Mesendoderm (in vitro differentiated cells): ENCODE results near the gene OR2K2.

Experiments used
- DNase-seq: peaks from one replicate; pipeline ENCODE4 v3.0.0; 2013
- H2AK5ac ChIP-seq: 2 replicates; pipeline ENCODE4 v1.6.1; 2013; ENCODE audit warnings: low read length, inconsistent platforms
- H2BK120ac ChIP-seq: 2 replicates; pipeline ENCODE4 v1.6.1; 2013; ENCODE audit warnings: low read depth, mild to moderate bottlenecking, low read length, moderate library complexity, mixed read lengths
- H2BK15ac ChIP-seq: replicated peaks from 2 replicates; pipeline ENCODE4 v1.6.1; 2013; ENCODE audit warnings: low read depth, mild to moderate bottlenecking, moderate library complexity
- H2BK5ac ChIP-seq: 2 replicates; pipeline ENCODE4 v1.6.1; 2013; ENCODE audit warnings: low read length, inconsistent platforms
- H3K18ac ChIP-seq: 2 replicates; pipeline ENCODE4 v1.6.1; 2013; ENCODE audit warnings: mild to moderate bottlenecking, low read length, mixed read lengths
- H3K23ac ChIP-seq: one replicate; pipeline ENCODE4 v1.6.1; 2013; ENCODE audit warnings: low read length
- H3K27ac ChIP-seq: 2 replicates; pipeline ENCODE4 v1.5.1; 2013; ENCODE audit warnings: low read depth, mild to moderate bottlenecking, inconsistent platforms, low read length, moderate library complexity
- H3K27me3 ChIP-seq: 2 replicates; pipeline ENCODE4 v1.6.1; 2013; ENCODE audit warnings: low read length, control low read depth, mild to moderate bottlenecking, inconsistent platforms; ENCODE audit not compliant: insufficient read depth, poor library complexity
- H3K36me3 ChIP-seq: 2 replicates; pipeline ENCODE4 v1.6.1; 2013; ENCODE audit warnings: low read length, inconsistent platforms; ENCODE audit not compliant: control insufficient read depth, insufficient read depth
- H3K4ac ChIP-seq: one replicate; pipeline ENCODE4 v1.6.1; 2013; ENCODE audit warnings: low read depth, mild to moderate bottlenecking, low read length, moderate library complexity
- H3K4me1 ChIP-seq: 2 replicates; pipeline ENCODE4 v1.6.1; 2013; ENCODE audit warnings: low read depth, low read length, inconsistent platforms; ENCODE audit not compliant: control insufficient read depth
- H3K4me2 ChIP-seq: 2 replicates; pipeline ENCODE4 v1.6.1; 2013; ENCODE audit warnings: low read length
- H3K4me3 ChIP-seq: 2 replicates; pipeline ENCODE4 v1.5.1; 2013; ENCODE audit warnings: mild to moderate bottlenecking, low read length
- H3K56ac ChIP-seq: one replicate; pipeline ENCODE4 v1.6.1; 2013; ENCODE audit warnings: low read length
- H3K79me1 ChIP-seq: 2 replicates; pipeline ENCODE4 v1.6.1; 2013; ENCODE audit warnings: low read length, inconsistent platforms
- H3K79me2 ChIP-seq: 2 replicates; pipeline ENCODE4 v1.6.1; 2013; ENCODE audit warnings: mild to moderate bottlenecking, low read length; ENCODE audit not compliant: control insufficient read depth, insufficient read depth
- H3K9ac ChIP-seq: 2 replicates; pipeline ENCODE4 v1.6.1; 2013; ENCODE audit warnings: low read length, inconsistent platforms
- H4K5ac ChIP-seq: one replicate; pipeline ENCODE4 v1.6.1; 2013; ENCODE audit warnings: low read length
- H4K8ac ChIP-seq: one replicate; pipeline ENCODE4 v1.6.1; 2013; ENCODE audit warnings: low read depth, mild to moderate bottlenecking, control low read depth, low read length, moderate library complexity
- WGBS: extraction: QIAGEN DNeasy Blood & Tissue Kit; methylation state at CpG from one replicate; pipeline ENCODE4 v1.1.7; 2013; ENCODE audit warnings: low lambda C conversion rate, missing lambda C conversion rate; ENCODE audit not compliant: insufficient coverage; ENCODE audit errors: extremely low coverage; 5-methylcytosine and 5-hydroxymethylcytosine counted together

The OR2K2 gene

GRCh38 chr9:111297066-111297824 lies 32.8 kb downstream of the OR2K2 start:
- Histone ChIP-seq H3K79me2 (no peaks in the 10 kb centered on the region), H2BK5ac (no peak overlapping the region), H3K56ac (no peak overlapping the region), H3K4ac (no peak overlapping the region), H4K5ac (no peak overlapping the region), H3K79me1 (no peaks in the 10 kb centered on the region), H2BK15ac (no peak overlapping the region), H3K23ac (no peak overlapping the region), H3K27ac (no peak overlapping the region), H3K9ac (no peak overlapping the region), H4K8ac (no peak overlapping the region), H3K18ac (no peak overlapping the region), H2AK5ac (no peak overlapping the region), H3K4me2 (no peak overlapping the region), H3K27me3 (no peaks in the 10 kb centered on the region), H3K4me3 (no peak overlapping the region), H2BK120ac (no peak overlapping the region), H3K36me3 (no peaks in the 10 kb centered on the region), H3K4me1 (no peaks in the 10 kb centered on the region)
- WGBS = no CpG with 5 or more reads among the region's 2 CpGs
- no peak for DNase-seq

DNA sequence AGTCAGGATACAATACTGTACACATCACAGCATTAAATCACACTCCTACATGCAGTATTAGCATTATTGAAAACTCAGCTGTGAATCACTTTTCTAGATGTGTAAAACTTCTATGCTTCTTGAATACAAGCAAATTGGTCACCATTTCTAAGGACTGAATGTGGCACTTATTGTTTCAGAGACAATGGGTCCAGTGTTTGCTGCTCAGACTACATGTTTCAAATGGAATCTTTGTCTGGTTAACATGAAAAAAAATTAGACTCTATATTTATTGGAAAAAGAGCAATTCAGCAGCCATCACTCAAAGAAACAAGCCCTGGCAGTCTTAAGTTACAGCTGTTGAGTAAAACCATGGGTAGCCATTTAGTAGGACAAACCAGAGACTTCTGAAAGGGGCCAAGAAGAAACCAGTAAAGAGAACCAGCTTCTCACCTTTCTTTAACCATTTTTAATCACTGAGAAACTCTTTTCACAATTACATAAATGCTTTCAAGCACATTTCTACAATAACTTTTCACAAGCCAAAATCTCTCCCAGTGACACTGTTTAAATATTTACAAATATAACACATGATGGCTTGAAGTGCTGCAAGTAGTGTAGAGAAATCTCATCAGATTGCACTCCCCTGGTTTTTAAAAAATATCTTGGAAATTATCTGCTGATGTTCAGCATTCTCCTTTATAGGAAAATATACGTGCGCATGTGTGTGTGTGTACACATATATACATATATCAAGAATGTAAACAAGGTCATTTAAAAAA lies 35.2 kb downstream of the OR2K2 start:
- no peak for DNase-seq
- Histone ChIP-seq H3K27ac (no peak overlapping the region), H4K8ac (no peak overlapping the region), H2BK15ac (no peak overlapping the region), H3K79me1 (no peaks in the 10 kb centered on the region), H3K27me3 (no peaks in the 10 kb centered on the region), H4K5ac (no peak overlapping the region), H3K23ac (no peak overlapping the region), H3K4me1 (no peaks in the 10 kb centered on the region), H2AK5ac (no peak overlapping the region), H3K4me3 (no peak overlapping the region), H3K4me2 (no peak overlapping the region), H3K9ac (no peak overlapping the region), H3K18ac (no peak overlapping the region), H3K56ac (no peak overlapping the region), H3K4ac (no peak overlapping the region), H2BK5ac (no peak overlapping the region), H2BK120ac (no peak overlapping the region), H3K36me3 (no peaks in the 10 kb centered on the region), H3K79me2 (no peaks in the 10 kb centered on the region)
- WGBS = no CpG with 5 or more reads among the region's 2 CpGs

- Histone ChIP-seq H2BK15ac (no peak overlapping the region), H3K79me1 (no peaks in the 10 kb centered on the region), H3K23ac (no peak overlapping the region), H3K27me3 (no peaks in the 10 kb centered on the region), H3K4me2 (no peak overlapping the region), H2BK120ac (no peak overlapping the region), H3K56ac (no peak overlapping the region), H3K4ac (no peak overlapping the region), H3K27ac (no peak overlapping the region), H2BK5ac (no peak overlapping the region), H4K5ac (no peak overlapping the region), H3K4me1 (no peaks in the 10 kb centered on the region), H3K18ac (no peak overlapping the region), H3K36me3 (no peaks in the 10 kb centered on the region), H3K4me3 (no peak overlapping the region), H4K8ac (no peak overlapping the region), H3K79me2 (no peaks in the 10 kb centered on the region), H3K9ac (no peak overlapping the region), H2AK5ac (no peak overlapping the region)
- no CpG with 5 or more reads among the region's 2 CpGs for WGBS
- peak; percentile 87 for DNase-seq
Measured at GRCh38 chr9:111287127-111287526, 42.9 kb downstream of the OR2K2 start.

- no peak overlapping the region for H3K4me2 ChIP-seq
Measured at GRCh38 chr9:111284703-111285102, 45.3 kb downstream of the OR2K2 start.

DNA sequence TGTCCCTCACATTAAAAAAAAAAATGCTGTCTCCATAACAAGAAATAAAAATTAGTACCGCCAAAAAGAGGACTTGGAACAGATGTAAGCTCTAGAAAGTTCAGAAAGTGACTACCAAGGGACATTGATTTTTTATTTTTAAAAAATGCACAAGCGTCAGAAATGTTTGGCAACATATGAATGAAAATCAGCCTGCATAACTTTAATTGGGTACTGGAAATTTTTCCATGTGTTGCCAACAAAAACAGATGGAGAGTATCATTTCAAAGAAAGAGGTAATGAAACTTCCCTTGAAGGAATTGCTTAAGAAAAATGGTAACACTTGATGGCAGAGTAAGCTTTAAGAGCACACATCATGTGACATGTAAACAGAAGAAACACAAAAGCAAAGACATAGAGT lies 47.2 kb downstream of the OR2K2 start:
- no CpG with 5 or more reads among the region's 2 CpGs for whole genome bisulfite sequencing
- Histone ChIP-seq H3K27ac (no peak overlapping the region), H3K79me1 (no peaks in the 10 kb centered on the region), H2BK120ac (no peak overlapping the region), H2BK5ac (no peak overlapping the region), H3K4me1 (no peaks in the 10 kb centered on the region), H3K18ac (no peak overlapping the region), H3K56ac (no peak overlapping the region), H3K9ac (no peak overlapping the region), H3K79me2 (no peaks in the 10 kb centered on the region), H2BK15ac (no peak overlapping the region), H2AK5ac (no peak overlapping the region), H3K36me3 (no peaks in the 10 kb centered on the region), H3K4ac (no peak overlapping the region), H3K23ac (no peak overlapping the region), H4K8ac (no peak overlapping the region), H4K5ac (no peak overlapping the region), H3K4me2 (no peak overlapping the region), H3K27me3 (no peaks in the 10 kb centered on the region), H3K4me3 (no peak overlapping the region)
- DNase-seq = no peak

More at GRCh38 chr9:111284703-111285102, 45.3 kb downstream of the OR2K2 start:
- Histone ChIP-seq H2BK120ac (no peak overlapping the region), H3K56ac (no peak overlapping the region), H3K18ac (no peak overlapping the region), H4K5ac (no peak overlapping the region), H3K9ac (no peak overlapping the region), H3K27ac (no peak overlapping the region), H3K4ac (no peak overlapping the region), H3K4me3 (no peak overlapping the region), H2BK15ac (no peak overlapping the region), H3K79me2 (no peaks in the 10 kb centered on the region), H3K79me1 (no peaks in the 10 kb centered on the region), H4K8ac (no peak overlapping the region), H3K4me1 (no peaks in the 10 kb centered on the region), H3K23ac (no peak overlapping the region), H2BK5ac (no peak overlapping the region), H3K27me3 (no peaks in the 10 kb centered on the region), H3K36me3 (no peaks in the 10 kb centered on the region), H2AK5ac (no peak overlapping the region)
- DNase-seq = no peak
- WGBS = no CpG with 5 or more reads among the region's 4 CpGs
